Gastroesophageal sphincter (tissue), 4 donors: ENCODE data around the gene MED16. TPM values are rescaled to one million over a fixed set of nuclear protein-coding genes. Genes with fewer than 3 reads are reported as not detected.

Experiments
- ATAC-seq: fragments of 150-250 bp; one replicate; pipeline ENCODE4 v1.9.1; 2016; ENCODE audit warnings: mild to moderate bottlenecking, moderate library complexity
- H3K27ac ChIP-seq, 4 donors: fragments of 200-600 bp; sonication (generic) in 3 of 4; 1 replicate in 3 of 4; 2 replicates in 1 of 4; pipeline ENCODE4 v1.5.1; 2016 to 2019
- H3K27me3 ChIP-seq: fragments of 200-600 bp; sonication (generic); one replicate; pipeline ENCODE4 v1.5.1; 2019
- H3K36me3 ChIP-seq, 2 donors: fragments of 200-600 bp; sonication (generic); one replicate each; pipeline ENCODE4 v1.5.1; 2019; ENCODE audit warnings: control low read depth in 1 of 2
- H3K4me1 ChIP-seq, 3 donors: fragments of 200-600 bp; sonication (generic); 1 replicate in 2 of 3; 2 replicates in 1 of 3; pipeline ENCODE4 v1.5.1; 2016 to 2019; ENCODE audit warnings: control low read depth in 2 of 3
- H3K4me3 ChIP-seq, 2 donors: fragments of 200-600 bp; sonication (generic); one replicate each; pipeline ENCODE4 v1.5.1; 2019; ENCODE audit warnings: mild to moderate bottlenecking in 1 of 2, moderate library complexity in 1 of 2
- H3K9me3 ChIP-seq, 3 donors: fragments of 200-600 bp; sonication (generic); one replicate each; pipeline ENCODE4 v1.5.1; 2017 to 2019; ENCODE audit warnings: control low read depth in 2 of 3
- EP300 ChIP-seq: sonication (generic); formaldehyde crosslinking; IDR thresholded peaks from one replicate; pipeline ENCODE4 v1.6.1; 2017; ENCODE audit warnings: antibody characterized with exemption, mild to moderate bottlenecking
- POLR2A ChIP-seq, 2 donors: fragments of 450-650 bp; IDR thresholded peaks; one replicate each; pipeline ENCODE4 v1.6.1; 2017; ENCODE audit warnings: antibody characterized with exemption in 2 of 2, mild to moderate bottlenecking in 2 of 2, moderate library complexity in 1 of 2
- POLR2AphosphoS5 ChIP-seq: sonication (generic); formaldehyde crosslinking; IDR thresholded peaks from one replicate; pipeline ENCODE4 v1.6.1; 2017; ENCODE audit warnings: antibody characterized with exemption
- WGBS, 2 donors: methylation state at CpG; one replicate each; pipeline ENCODE4 v1.1.5; 2018; ENCODE audit warnings: low coverage in 1 of 2; 5-methylcytosine and 5-hydroxymethylcytosine counted together
- total RNA-seq, 4 donors: library from RNA; depleted of rRNA; stranded (reverse); fragments of >200 nt; gene quantifications; one replicate each; pipeline ENCODE4 v1.1.0, GENCODE V29; 2016
- TF ChIP-seq, protein P1 (sequence below), 4 experiments: fragments of 200-600 bp in 2 of 4; fragments of 450-650 bp in 2 of 4; sonication (generic) in 1 of 4; IDR thresholded peaks; one replicate each; pipeline ENCODE4 v1.5.1; 2017 to 2019; ENCODE audit warnings: antibody characterized with exemption in 4 of 4, mild to moderate bottlenecking in 2 of 4, moderate library complexity in 2 of 4

MED16 gene
- total RNA-seq, 4 donors from 2014 or later: 20.2 to 40.3 (median 28.1) TPM

DNA sequence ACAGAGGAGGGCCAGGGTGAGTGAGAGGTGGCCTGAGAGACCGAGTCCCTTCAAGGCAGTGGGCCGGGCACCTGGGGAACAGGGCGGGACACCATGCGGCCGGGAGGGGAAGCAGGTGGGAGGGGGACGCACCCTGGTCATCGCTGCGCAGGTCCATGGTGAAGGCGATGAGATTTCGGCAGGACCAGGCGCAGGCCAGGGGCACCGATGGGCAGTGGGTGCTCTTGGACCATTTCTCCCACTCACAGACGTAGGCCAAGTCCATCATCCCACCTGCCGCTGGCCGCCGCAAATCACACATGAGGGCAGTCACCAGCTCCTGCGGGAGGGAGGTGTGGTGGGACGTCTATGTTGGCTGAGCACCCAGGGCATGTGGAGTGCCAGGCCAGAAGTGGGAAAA lies 2.2 kb downstream of the MED16 start:
- Histone ChIP-seq H3K9me3 (no peaks in the 10 kb centered on the region), H3K27ac (no peak overlapping the region), H3K27me3 (no peaks in the 10 kb centered on the region), H3K36me3 (peaks cover 0 to 52% of the 10 kb centered on the region in 2 donors), H3K4me3 (no peak overlapping the region), H3K4me1 (peaks cover 0 to 25% (median 5%) of the 10 kb centered on the region in 3 donors)
- 100% methylated on average over 3 of the region's 18 CpGs; no CpG with 5 or more reads in 1 of the 2 donors for WGBS, 2 donors
- TF ChIP-seq POLR2AphosphoS5 (no peak), POLR2A (IDR thresholded peaks at IDR 0.05) (no peak), EP300 (no peak)
- TF ChIP-seq, protein P1, sequence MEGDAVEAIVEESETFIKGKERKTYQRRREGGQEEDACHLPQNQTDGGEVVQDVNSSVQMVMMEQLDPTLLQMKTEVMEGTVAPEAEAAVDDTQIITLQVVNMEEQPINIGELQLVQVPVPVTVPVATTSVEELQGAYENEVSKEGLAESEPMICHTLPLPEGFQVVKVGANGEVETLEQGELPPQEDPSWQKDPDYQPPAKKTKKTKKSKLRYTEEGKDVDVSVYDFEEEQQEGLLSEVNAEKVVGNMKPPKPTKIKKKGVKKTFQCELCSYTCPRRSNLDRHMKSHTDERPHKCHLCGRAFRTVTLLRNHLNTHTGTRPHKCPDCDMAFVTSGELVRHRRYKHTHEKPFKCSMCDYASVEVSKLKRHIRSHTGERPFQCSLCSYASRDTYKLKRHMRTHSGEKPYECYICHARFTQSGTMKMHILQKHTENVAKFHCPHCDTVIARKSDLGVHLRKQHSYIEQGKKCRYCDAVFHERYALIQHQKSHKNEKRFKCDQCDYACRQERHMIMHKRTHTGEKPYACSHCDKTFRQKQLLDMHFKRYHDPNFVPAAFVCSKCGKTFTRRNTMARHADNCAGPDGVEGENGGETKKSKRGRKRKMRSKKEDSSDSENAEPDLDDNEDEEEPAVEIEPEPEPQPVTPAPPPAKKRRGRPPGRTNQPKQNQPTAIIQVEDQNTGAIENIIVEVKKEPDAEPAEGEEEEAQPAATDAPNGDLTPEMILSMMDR (IDR thresholded peaks at IDR 0.05): no peak
- ATAC-seq: no peak

DNA sequence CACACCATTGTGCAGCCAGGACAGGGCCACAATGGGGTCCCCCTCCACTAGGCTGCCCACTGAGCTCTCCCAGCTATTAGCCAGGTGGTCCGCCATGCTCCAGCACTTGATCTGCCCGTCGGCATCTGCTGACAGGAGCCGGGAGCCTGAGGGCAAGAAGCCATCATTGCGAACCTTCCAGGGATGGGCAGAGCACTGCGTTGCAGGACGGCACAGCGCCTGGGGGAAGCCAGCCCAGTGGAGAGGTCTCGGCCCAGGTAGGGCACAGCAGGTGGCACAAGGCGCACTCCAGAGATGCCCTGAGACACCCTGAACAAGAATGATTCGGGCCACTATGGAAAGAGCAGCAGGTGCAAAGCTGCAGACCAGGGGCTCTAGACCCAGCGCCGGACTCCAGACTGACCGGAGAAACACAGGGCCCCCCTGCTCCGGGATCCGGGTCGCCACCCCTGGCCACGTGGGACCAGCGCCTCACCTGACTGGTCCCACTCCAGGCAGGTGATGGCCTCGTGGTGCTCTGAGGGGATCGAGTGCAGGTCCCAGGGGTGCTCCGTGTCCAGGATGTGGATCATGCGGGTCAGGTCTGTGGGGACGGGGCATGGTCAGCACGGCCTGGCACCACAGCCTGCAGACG lies 3.2 kb downstream of the MED16 start:
- H3K27ac ChIP-seq: no peak overlapping the region
- no CpG with 5 or more reads among the region's 26 CpGs for WGBS, 2 donors
- H3K27me3 ChIP-seq: no peaks in the 10 kb centered on the region
- H3K4me1 ChIP-seq: peaks cover 0 to 25% (median 5%) of the 10 kb centered on the region in 3 donors
- H3K36me3 ChIP-seq: peaks cover 0 to 62% of the 10 kb centered on the region in 2 donors
- ATAC-seq: no peak
- no peak overlapping the region for H3K4me3 ChIP-seq
- no peaks in the 10 kb centered on the region for H3K9me3 ChIP-seq
- no peak for TF ChIP-seq EP300
- TF ChIP-seq POLR2AphosphoS5: no peak
- TF ChIP-seq POLR2A (IDR thresholded peaks at IDR 0.05): no peak
- TF ChIP-seq, protein P1 (IDR thresholded peaks at IDR 0.05): no peak

DNA sequence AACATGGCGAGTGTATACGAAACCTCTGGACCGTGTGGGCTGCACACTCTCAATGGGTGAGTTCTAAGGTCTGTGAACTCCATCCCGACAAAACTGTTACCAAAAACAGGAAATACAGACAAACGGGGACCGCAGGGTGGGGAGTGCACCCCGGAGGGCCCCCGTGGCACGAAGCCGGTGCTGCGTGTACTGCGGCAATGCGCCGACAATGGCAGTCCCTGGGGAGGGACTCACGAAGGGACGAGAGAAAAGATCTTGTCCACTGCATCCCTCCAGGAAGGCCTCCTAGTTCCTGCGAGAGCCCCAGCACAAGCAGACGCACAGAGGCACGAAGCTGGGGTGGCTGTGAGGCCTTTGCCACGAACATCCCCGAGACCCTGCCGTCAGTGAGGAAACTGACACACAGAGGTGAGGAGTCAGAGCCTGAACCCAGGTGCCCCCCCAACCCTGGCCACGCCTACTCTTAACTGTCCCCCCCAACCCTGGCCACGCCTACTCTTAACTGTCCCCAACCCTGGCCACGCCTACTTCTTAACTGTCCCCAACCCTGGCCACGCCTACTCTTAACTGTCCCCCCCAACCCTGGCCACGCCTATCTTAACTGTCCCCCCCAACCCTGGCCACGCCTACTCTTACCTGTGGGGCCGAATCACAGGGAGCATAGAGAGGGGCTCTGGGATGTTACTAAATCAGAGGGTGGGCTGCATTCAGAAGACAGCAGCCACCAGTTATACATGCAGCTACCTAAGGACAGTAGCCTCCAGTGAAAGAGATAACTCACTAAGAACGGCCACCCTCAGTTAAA lies 4.2 kb downstream of the MED16 start:
- H3K4me3 ChIP-seq: no peak overlapping the region
- WGBS, 2 donors: 87 to 91% methylated on average over 16 to 19 of the region's 30 CpGs
- H3K9me3 ChIP-seq: no peaks in the 10 kb centered on the region
- TF ChIP-seq, protein P1 (IDR thresholded peaks at IDR 0.05): no peak
- TF ChIP-seq POLR2A (IDR thresholded peaks at IDR 0.05) (no peak), EP300 (no peak), POLR2AphosphoS5 (no peak)
- H3K4me1 ChIP-seq: peaks cover 0 to 24% (median 5%) of the 10 kb centered on the region in 3 donors
- ATAC-seq: no peak
- no peak overlapping the region for H3K27ac ChIP-seq
- peaks cover 0 to 72% of the 10 kb centered on the region in 2 donors for H3K36me3 ChIP-seq
- H3K27me3 ChIP-seq: no peaks in the 10 kb centered on the region

DNA sequence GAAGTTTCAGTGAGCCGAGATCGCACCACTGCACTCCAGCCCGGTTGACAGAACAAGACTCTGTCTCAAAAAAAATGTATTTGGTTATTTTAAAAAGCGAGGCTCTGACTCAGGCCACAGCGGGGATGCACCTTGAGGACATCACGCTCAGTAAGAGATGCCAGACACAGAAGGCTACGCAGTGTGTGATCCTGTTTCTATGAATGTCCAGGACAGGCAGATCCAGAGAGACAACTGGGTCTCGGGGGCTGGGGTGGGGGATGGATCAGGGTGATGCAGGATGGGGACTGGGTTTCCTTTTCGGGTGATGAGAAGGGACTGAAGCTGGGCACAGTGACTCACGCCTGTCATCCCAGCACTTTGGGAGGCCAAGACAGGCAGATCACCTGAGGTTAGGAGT lies 5.4 kb downstream of the MED16 start:
- TF ChIP-seq EP300 (no peak), POLR2A (IDR thresholded peaks at IDR 0.05) (no peak), POLR2AphosphoS5 (no peak)
- TF ChIP-seq, protein P1 (IDR thresholded peaks at IDR 0.05): no peak
- no peak for ATAC-seq
- peaks cover 0 to 84% of the 10 kb centered on the region in 2 donors for H3K36me3 ChIP-seq
- no peak overlapping the region for H3K4me3 ChIP-seq
- H3K27me3 ChIP-seq: no peaks in the 10 kb centered on the region
- peaks cover 0 to 19% (median 5%) of the 10 kb centered on the region in 3 donors for H3K4me1 ChIP-seq
- H3K27ac ChIP-seq: no peak overlapping the region
- H3K9me3 ChIP-seq: no peaks in the 10 kb centered on the region
- 80 to 95% methylated on average over 1 to 4 of the region's 10 CpGs for WGBS, 2 donors
